Testis (tissue), 3 donors: ENCODE results near the gene FAM110C. TPM values are rescaled to one million over a fixed set of nuclear protein-coding genes. Genes with fewer than 3 reads are reported as not detected.
A peak's percentile ranks its signal among the peaks of the same experiment; 100 is the strongest.

Experiments used
- DNase-seq: peaks from one replicate; pipeline ENCODE4 v3.0.0-alpha.2; 2019
- H3K27ac ChIP-seq, 2 donors: fragments of 200-600 bp; sonication (generic); one replicate each; pipeline ENCODE4 v1.5.1; 2019
- H3K27me3 ChIP-seq: fragments of 200-600 bp; sonication (generic); one replicate; pipeline ENCODE4 v1.5.1; 2019
- H3K36me3 ChIP-seq: fragments of 200-600 bp; sonication (generic); one replicate; pipeline ENCODE4 v1.5.1; 2017; ENCODE audit warnings: low read depth; ENCODE audit errors: missing control alignments
- H3K4me1 ChIP-seq: fragments of 200-600 bp; sonication (generic); one replicate; pipeline ENCODE4 v1.5.1; 2019
- H3K4me3 ChIP-seq, 2 donors: fragments of 200-600 bp; sonication (generic); one replicate each; pipeline ENCODE4 v1.5.1; 2017 to 2019
- H3K9me3 ChIP-seq: fragments of 200-600 bp; sonication (generic); one replicate; pipeline ENCODE4 v1.5.1; 2017
- POLR2A ChIP-seq: fragments of 450-650 bp; IDR thresholded peaks from one replicate; pipeline ENCODE4 v1.6.1; 2017; ENCODE audit warnings: antibody characterized with exemption, mild to moderate bottlenecking, moderate library complexity
- WGBS, 2 donors: methylation state at CpG; one replicate each; pipeline ENCODE4 v1.1.5; 2018; 5-methylcytosine and 5-hydroxymethylcytosine counted together
- intact Hi-C: fragments of 100-400 bp; cut with DNase I; formaldehyde crosslinking; loops from one replicate; pipeline ENCODE4 v1.15.1; 2023; ENCODE audit warnings: low total_unique reads
- polyA plus RNA-seq: library from polyadenylated mRNA; stranded (reverse); fragments of 350-450 nt; fragmentation: Illumina TruSeq; extraction: RNeasy Lipid Tissue Mini Kit (QIAGEN cat#74804); gene quantifications from one replicate; pipeline ENCODE4 v1.2.3, GENCODE V29; 2014; ENCODE audit warnings: low read depth, low replicate concordance; ENCODE audit not compliant: insufficient read depth
- total RNA-seq, 2 donors: library from RNA; depleted of rRNA; stranded (reverse); fragments of >200 nt; gene quantifications; one replicate each; pipeline ENCODE4 v1.2.3, GENCODE V29; 2016
- TF ChIP-seq, protein P1 (sequence below), 3 experiments: fragments of 450-650 bp in 2 of 3; fragments of 200-600 bp in 1 of 3; sonication (generic) in 1 of 3; IDR thresholded peaks; one replicate each; pipeline ENCODE4 v1.5.1; 2016 to 2019; ENCODE audit warnings: antibody characterized with exemption in 3 of 3, mild to moderate bottlenecking in 2 of 3, moderate library complexity in 1 of 3

Gene FAM110C
- total and polyA plus RNA-seq, 3 donors from 2014 or later, result 8.5 to 16.3 (median 13.5) TPM

GRCh38 chr2:10222-10875 is 36.0 kb downstream of the FAM110C start:
- H3K27ac ChIP-seq, result no peak overlapping the region
- peak; percentile 67 for DNase-seq
- TF ChIP-seq, protein P1, sequence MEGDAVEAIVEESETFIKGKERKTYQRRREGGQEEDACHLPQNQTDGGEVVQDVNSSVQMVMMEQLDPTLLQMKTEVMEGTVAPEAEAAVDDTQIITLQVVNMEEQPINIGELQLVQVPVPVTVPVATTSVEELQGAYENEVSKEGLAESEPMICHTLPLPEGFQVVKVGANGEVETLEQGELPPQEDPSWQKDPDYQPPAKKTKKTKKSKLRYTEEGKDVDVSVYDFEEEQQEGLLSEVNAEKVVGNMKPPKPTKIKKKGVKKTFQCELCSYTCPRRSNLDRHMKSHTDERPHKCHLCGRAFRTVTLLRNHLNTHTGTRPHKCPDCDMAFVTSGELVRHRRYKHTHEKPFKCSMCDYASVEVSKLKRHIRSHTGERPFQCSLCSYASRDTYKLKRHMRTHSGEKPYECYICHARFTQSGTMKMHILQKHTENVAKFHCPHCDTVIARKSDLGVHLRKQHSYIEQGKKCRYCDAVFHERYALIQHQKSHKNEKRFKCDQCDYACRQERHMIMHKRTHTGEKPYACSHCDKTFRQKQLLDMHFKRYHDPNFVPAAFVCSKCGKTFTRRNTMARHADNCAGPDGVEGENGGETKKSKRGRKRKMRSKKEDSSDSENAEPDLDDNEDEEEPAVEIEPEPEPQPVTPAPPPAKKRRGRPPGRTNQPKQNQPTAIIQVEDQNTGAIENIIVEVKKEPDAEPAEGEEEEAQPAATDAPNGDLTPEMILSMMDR (IDR thresholded peaks at IDR 0.05), result no peak
- no peak for TF ChIP-seq POLR2A
- 64% methylated on average over 27 to 41 of the region's 42 CpGs for WGBS, 2 donors
- H3K4me1 ChIP-seq, result peaks cover 9% of the 10 kb centered on the region
- no peak overlapping the region for H3K4me3 ChIP-seq
- H3K9me3 ChIP-seq, result no peaks in the 10 kb centered on the region
- H3K36me3 ChIP-seq, result no peaks in the 10 kb centered on the region
- intact Hi-C loops, result no loop called here
- no peaks in the 10 kb centered on the region for H3K27me3 ChIP-seq

Other genes with a start within 250 kb of the FAM110C start
- 10 to 100 TPM; 73.7 to 92.3 TPM for gene SH3YL1, start 217.5 kb upstream of the FAM110C start, total RNA-seq
- 55.0 TPM for gene SH3YL1, start 217.5 kb upstream of the FAM110C start, polyA plus RNA-seq
- gene ACP1, start 218.4 kb upstream of the FAM110C start, total RNA-seq, result 100 to 1,000 TPM; 117 to 135 TPM
- 136 TPM for gene ACP1, start 218.4 kb upstream of the FAM110C start, polyA plus RNA-seq
- 10 to 100 TPM; 29.6 to 46.9 TPM for gene ALKAL2, start 241.6 kb upstream of the FAM110C start, total RNA-seq
- 69.4 TPM for gene ALKAL2, start 241.6 kb upstream of the FAM110C start, polyA plus RNA-seq